ENCODE data around the gene WWC1.
A peak's percentile ranks its signal among the peaks of the same experiment; 100 is the strongest.

The WWC1 gene

DNA sequence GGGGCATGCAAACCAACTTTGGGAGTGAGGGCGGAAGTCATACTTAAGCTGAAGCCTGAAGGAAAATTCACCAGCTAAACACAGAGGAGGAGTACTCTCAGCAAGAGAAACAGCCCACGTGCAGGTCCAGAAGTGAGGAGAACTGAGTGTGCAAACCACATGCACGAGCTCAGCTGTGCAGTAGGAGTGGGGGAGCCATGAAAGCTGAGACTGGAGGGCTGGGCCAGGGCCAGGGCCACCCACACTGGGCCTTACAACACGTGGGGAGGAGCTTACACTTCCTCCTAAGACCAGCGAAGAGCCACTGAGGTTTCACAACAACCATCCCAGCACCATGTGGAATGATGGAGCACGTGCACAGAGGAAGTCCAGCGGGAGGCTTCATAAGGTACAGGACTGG is 9.3 kb upstream of the WWC1 start:
- no peak overlapping the region for H3K4ac ChIP-seq (ENCODE audit: low read depth, low read length)
- H3K4me2 ChIP-seq (ENCODE audit: low read length), result no peak overlapping the region
- no peak overlapping the region for H2BK120ac ChIP-seq (ENCODE audit: insufficient read depth, low read length, poor library complexity)
- peak; percentile 53 to 61 for DNase-seq
- no peak overlapping the region for H2AK5ac ChIP-seq (ENCODE audit: low read length)
- no peak overlapping the region for H3K14ac ChIP-seq (ENCODE audit: low read length)
- H3K18ac ChIP-seq (ENCODE audit: low read length), result no peak overlapping the region
- no peak overlapping the region for H4K8ac ChIP-seq (ENCODE audit: low read depth, low read length)
- H3K9ac ChIP-seq (ENCODE audit: low read length), result no peak overlapping the region
- WGBS (ENCODE audit: extremely low coverage, insufficient coverage, insufficient read length), result no CpG with 5 or more reads among the region's 7 CpGs
- no peak overlapping the region for H3K4me3 ChIP-seq (ENCODE audit: low read depth, low read length)
- H3K36me3 ChIP-seq (ENCODE audit: control insufficient read depth in 1 of 2, insufficient read depth in 2 of 2, low read length in 2 of 2), result no peaks in the 10 kb centered on the region
- no peak overlapping the region for H2AFZ ChIP-seq (ENCODE audit: insufficient read depth, low read length, poor library complexity)
- H2BK5ac ChIP-seq (ENCODE audit: low read depth, low read length, poor library complexity), result no peak overlapping the region
- no peak overlapping the region for H3K27ac ChIP-seq (ENCODE audit: low read depth, low read length)
- H3K4me1 ChIP-seq (ENCODE audit: control insufficient read depth in 1 of 2, insufficient read depth in 2 of 2, low read length in 2 of 2), result peaks cover 4 to 6% of the 10 kb centered on the region in 2 experiments
- H4K91ac ChIP-seq (ENCODE audit: low read depth, low read length), result no peak overlapping the region
- H3K27me3 ChIP-seq (ENCODE audit: insufficient read depth, low read length), result no peaks in the 10 kb centered on the region
- no peaks in the 10 kb centered on the region for H3K9me3 ChIP-seq (ENCODE audit: insufficient read depth, low read depth, low read length)
- no peak overlapping the region for H2BK12ac ChIP-seq (ENCODE audit: low read length)
- no peak overlapping the region for H4K12ac ChIP-seq (ENCODE audit: low read depth, low read length)
- peaks cover 1% of the 10 kb centered on the region for H3K79me1 ChIP-seq (ENCODE audit: low read length)
- no peaks in the 10 kb centered on the region for H3K79me2 ChIP-seq (ENCODE audit: control insufficient read depth, insufficient read depth, low read length, poor library complexity)
- H3K23ac ChIP-seq (ENCODE audit: low read length), result no peak overlapping the region

DNA sequence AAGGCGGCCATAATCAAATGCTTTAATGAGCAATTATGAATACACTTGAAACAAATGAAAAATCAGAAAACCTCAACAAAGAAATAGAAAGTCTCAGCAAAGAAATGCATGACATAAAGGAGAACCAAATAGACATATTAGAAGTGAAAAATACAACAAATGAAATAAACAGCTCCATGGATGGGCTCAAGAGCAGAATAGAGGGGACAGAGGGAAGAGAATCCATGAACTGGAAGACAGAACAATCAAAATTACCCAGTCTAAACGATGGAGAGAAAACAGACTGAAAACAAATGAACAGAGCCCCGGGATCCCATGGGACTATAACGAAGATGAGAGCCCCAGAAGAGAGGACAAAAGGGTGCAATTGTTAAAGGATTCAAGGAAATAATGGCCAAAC is 6.6 kb upstream of the WWC1 start:
- Histone ChIP-seq H2AK5ac (ENCODE audit: low read length) (no peak overlapping the region), H3K79me1 (ENCODE audit: low read length) (peaks cover 10% of the 10 kb centered on the region), H2BK120ac (ENCODE audit: insufficient read depth, low read length, poor library complexity) (no peak overlapping the region), H2BK12ac (ENCODE audit: low read length) (no peak overlapping the region), H4K8ac (ENCODE audit: low read depth, low read length) (no peak overlapping the region), H3K14ac (ENCODE audit: low read length) (no peak overlapping the region), H3K79me2 (ENCODE audit: control insufficient read depth, insufficient read depth, low read length, poor library complexity) (no peaks in the 10 kb centered on the region), H2BK5ac (ENCODE audit: low read depth, low read length, poor library complexity) (no peak overlapping the region), H4K91ac (ENCODE audit: low read depth, low read length) (no peak overlapping the region), H3K27ac (ENCODE audit: low read depth, low read length) (no peak overlapping the region), H3K27me3 (ENCODE audit: insufficient read depth, low read length) (no peaks in the 10 kb centered on the region), H3K4me1 (ENCODE audit: control insufficient read depth in 1 of 2, insufficient read depth in 2 of 2, low read length in 2 of 2) (peaks cover 11 to 19% of the 10 kb centered on the region in 2 experiments), H3K9ac (ENCODE audit: low read length) (no peak overlapping the region), H3K23ac (ENCODE audit: low read length) (no peak overlapping the region), H3K4ac (ENCODE audit: low read depth, low read length) (no peak overlapping the region), H3K9me3 (ENCODE audit: insufficient read depth, low read depth, low read length) (no peaks in the 10 kb centered on the region), H4K12ac (ENCODE audit: low read depth, low read length) (no peak overlapping the region), H3K4me2 (ENCODE audit: low read length) (no peak overlapping the region), H3K18ac (ENCODE audit: low read length) (no peak overlapping the region), H3K4me3 (ENCODE audit: low read depth, low read length) (no peak overlapping the region), H2AFZ (ENCODE audit: insufficient read depth, low read length, poor library complexity) (no peak overlapping the region), H3K36me3 (ENCODE audit: control insufficient read depth in 1 of 2, insufficient read depth in 2 of 2, low read length in 2 of 2) (no peaks in the 10 kb centered on the region)
- no peak for DNase-seq
- no CpG with 5 or more reads among the region's 4 CpGs for WGBS (ENCODE audit: extremely low coverage, insufficient coverage, insufficient read length)

DNA sequence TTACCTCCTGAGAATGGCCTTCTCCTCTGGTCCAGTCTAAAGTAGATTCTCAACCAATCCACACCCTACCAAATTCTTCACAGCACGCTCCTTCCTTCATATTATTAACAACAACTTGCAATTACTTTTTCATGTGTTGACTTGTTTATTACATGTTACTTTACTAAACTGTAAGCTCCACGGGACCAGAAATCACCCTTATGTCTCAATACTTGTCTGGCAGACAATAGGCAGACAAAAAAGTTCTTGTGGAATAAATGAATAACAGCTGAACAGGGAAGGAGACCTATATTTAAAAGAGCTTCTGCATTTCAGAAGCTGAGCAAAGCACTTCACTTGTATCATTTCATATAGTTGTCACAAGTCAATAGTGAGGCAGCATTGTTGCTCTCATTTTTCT is 5.7 kb upstream of the WWC1 start:
- no peak overlapping the region for H2BK120ac ChIP-seq (ENCODE audit: insufficient read depth, low read length, poor library complexity)
- H3K4ac ChIP-seq (ENCODE audit: low read depth, low read length), result no peak overlapping the region

DNA sequence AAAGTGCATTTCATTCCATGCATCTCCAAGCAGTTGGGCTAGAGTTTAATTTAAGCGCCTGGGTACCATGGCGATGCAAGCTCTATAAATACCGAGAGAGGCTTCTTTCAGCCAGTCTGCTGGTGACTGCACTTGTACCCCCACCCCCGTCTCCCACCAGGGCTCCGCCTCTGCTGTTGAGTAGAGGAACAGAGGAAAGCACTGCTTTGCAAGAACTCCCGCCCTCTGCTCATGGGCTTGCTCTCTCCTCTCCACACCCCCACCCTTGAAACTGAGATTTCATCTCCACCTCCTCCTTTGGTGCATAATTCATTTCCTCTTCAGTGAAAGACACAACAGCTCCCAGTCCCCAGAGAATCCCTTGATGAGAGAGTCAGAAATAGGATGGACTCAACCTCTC is 5.1 kb upstream of the WWC1 start:
- WGBS (ENCODE audit: extremely low coverage, insufficient coverage, insufficient read length), result no CpG with 5 or more reads among the region's 6 CpGs

More for the DNA sequence above, 5.7 kb upstream of the WWC1 start:
- Histone ChIP-seq H3K14ac (ENCODE audit: low read length) (no peak overlapping the region), H4K91ac (ENCODE audit: low read depth, low read length) (no peak overlapping the region), H3K36me3 (ENCODE audit: control insufficient read depth in 1 of 2, insufficient read depth in 2 of 2, low read length in 2 of 2) (no peaks in the 10 kb centered on the region), H3K27me3 (ENCODE audit: insufficient read depth, low read length) (no peaks in the 10 kb centered on the region), H4K12ac (ENCODE audit: low read depth, low read length) (no peak overlapping the region), H3K4me3 (ENCODE audit: low read depth, low read length) (no peak overlapping the region), H4K8ac (ENCODE audit: low read depth, low read length) (no peak overlapping the region), H2AK5ac (ENCODE audit: low read length) (no peak overlapping the region), H3K79me1 (ENCODE audit: low read length) (peaks cover 14% of the 10 kb centered on the region), H2BK5ac (ENCODE audit: low read depth, low read length, poor library complexity) (no peak overlapping the region), H3K18ac (ENCODE audit: low read length) (no peak overlapping the region), H3K4me2 (ENCODE audit: low read length) (no peak overlapping the region), H3K4me1 (ENCODE audit: control insufficient read depth in 1 of 2, insufficient read depth in 2 of 2, low read length in 2 of 2) (peaks cover 16 to 23% of the 10 kb centered on the region in 2 experiments), H3K23ac (ENCODE audit: low read length) (no peak overlapping the region), H3K9ac (ENCODE audit: low read length) (no peak overlapping the region), H2BK12ac (ENCODE audit: low read length) (no peak overlapping the region), H3K27ac (ENCODE audit: low read depth, low read length) (no peak overlapping the region), H2AFZ (ENCODE audit: insufficient read depth, low read length, poor library complexity) (no peak overlapping the region), H3K9me3 (ENCODE audit: insufficient read depth, low read depth, low read length) (no peaks in the 10 kb centered on the region), H3K79me2 (ENCODE audit: control insufficient read depth, insufficient read depth, low read length, poor library complexity) (no peaks in the 10 kb centered on the region)
- 100% methylated on average over 1 of the region's 2 CpGs for WGBS (ENCODE audit: extremely low coverage, insufficient coverage, insufficient read length)
- DNase-seq, result no peak

More for the DNA sequence above, 5.1 kb upstream of the WWC1 start:
- H3K79me1 ChIP-seq (ENCODE audit: low read length), result peaks cover 19% of the 10 kb centered on the region
- H3K23ac ChIP-seq (ENCODE audit: low read length), result no peak overlapping the region
- H4K91ac ChIP-seq (ENCODE audit: low read depth, low read length), result no peak overlapping the region
- H2BK120ac ChIP-seq (ENCODE audit: insufficient read depth, low read length, poor library complexity), result no peak overlapping the region
- no peak for DNase-seq
- H2BK5ac ChIP-seq (ENCODE audit: low read depth, low read length, poor library complexity), result no peak overlapping the region
- H3K4me3 ChIP-seq (ENCODE audit: low read depth, low read length), result no peak overlapping the region
- no peak overlapping the region for H3K14ac ChIP-seq (ENCODE audit: low read length)
- H3K9me3 ChIP-seq (ENCODE audit: insufficient read depth, low read depth, low read length), result no peaks in the 10 kb centered on the region
- H3K18ac ChIP-seq (ENCODE audit: low read length), result no peak overlapping the region
- no peak overlapping the region for H3K27ac ChIP-seq (ENCODE audit: low read depth, low read length)
- H3K4me2 ChIP-seq (ENCODE audit: low read length), result no peak overlapping the region
- H2AFZ ChIP-seq (ENCODE audit: insufficient read depth, low read length, poor library complexity), result no peak overlapping the region
- peaks cover 2% of the 10 kb centered on the region for H3K79me2 ChIP-seq (ENCODE audit: control insufficient read depth, insufficient read depth, low read length, poor library complexity)
- no peaks in the 10 kb centered on the region for H3K36me3 ChIP-seq (ENCODE audit: control insufficient read depth in 1 of 2, insufficient read depth in 2 of 2, low read length in 2 of 2)
- no peak overlapping the region for H4K8ac ChIP-seq (ENCODE audit: low read depth, low read length)
- H2AK5ac ChIP-seq (ENCODE audit: low read length), result no peak overlapping the region
- H3K9ac ChIP-seq (ENCODE audit: low read length), result no peak overlapping the region
- H3K4me1 ChIP-seq (ENCODE audit: control insufficient read depth in 1 of 2, insufficient read depth in 2 of 2, low read length in 2 of 2), result peaks cover 19 to 27% of the 10 kb centered on the region in 2 experiments
- no peak overlapping the region for H3K4ac ChIP-seq (ENCODE audit: low read depth, low read length)
- no peak overlapping the region for H2BK12ac ChIP-seq (ENCODE audit: low read length)
- H4K12ac ChIP-seq (ENCODE audit: low read depth, low read length), result no peak overlapping the region
- no peaks in the 10 kb centered on the region for H3K27me3 ChIP-seq (ENCODE audit: insufficient read depth, low read length)

All from trophoblast cell (in vitro differentiated cells and primary cell).